Liver (tissue), 9 donors: ENCODE data around the gene UMAD1. TPM values are rescaled to one million over a fixed set of nuclear protein-coding genes. Genes with fewer than 3 reads are reported as not detected.

Experiments used
- DNase-seq: peaks from one replicate; pipeline ENCODE4 v3.0.0-alpha.2; 2017; ENCODE audit warnings: low spot score
- H3K27ac ChIP-seq, 2 donors: one replicate each; pipeline ENCODE4 v1.7.0; 2013; ENCODE audit warnings: inconsistent platforms in 2 of 2, low read length in 2 of 2, control low read depth in 1 of 2, low read depth in 1 of 2, mild to moderate bottlenecking in 1 of 2
- H3K27me3 ChIP-seq, 4 donors: one replicate each; pipeline versions ENCODE4 v1.6.1 to v1.7.0; 2013; ENCODE audit warnings: low read length in 3 of 4, inconsistent platforms in 1 of 4, mild to moderate bottlenecking in 1 of 4, moderate library complexity in 1 of 4; ENCODE audit not compliant: control insufficient read depth in 4 of 4, insufficient read depth in 4 of 4
- H3K36me3 ChIP-seq, 4 donors: one replicate each; pipeline versions ENCODE4 v1.6.1 to v1.7.0; 2013; ENCODE audit warnings: low read length in 3 of 4, mild to moderate bottlenecking in 3 of 4, low read depth in 1 of 4, moderate library complexity in 1 of 4; ENCODE audit not compliant: control insufficient read depth in 4 of 4, insufficient read depth in 3 of 4
- H3K4me1 ChIP-seq, 4 donors: one replicate each; pipeline versions ENCODE4 v1.6.1 to v1.7.0; 2013; ENCODE audit warnings: low read length in 3 of 4, mild to moderate bottlenecking in 3 of 4, moderate library complexity in 1 of 4; ENCODE audit not compliant: control insufficient read depth in 4 of 4, insufficient read depth in 4 of 4
- H3K4me3 ChIP-seq, 3 donors: one replicate each; pipeline versions ENCODE4 v1.6.1 to v1.7.0; 2013; ENCODE audit warnings: low read length in 3 of 3, control low read depth in 1 of 3, low read depth in 1 of 3, mild to moderate bottlenecking in 1 of 3
- H3K9ac ChIP-seq, 2 donors: one replicate each; pipeline ENCODE4 v1.7.0; 2013; ENCODE audit warnings: low read length in 2 of 2, mild to moderate bottlenecking in 2 of 2, moderate library complexity in 2 of 2, control low read depth in 1 of 2, low read depth in 1 of 2
- H3K9me3 ChIP-seq, 4 donors: one replicate each; pipeline versions ENCODE4 v1.6.1 to v1.7.0; 2013; ENCODE audit warnings: low read length in 3 of 4; ENCODE audit not compliant: control insufficient read depth in 4 of 4
- ATF3 ChIP-seq: IDR thresholded peaks from 2 replicates; pipeline ENCODE4 v1.6.1; 2016; ENCODE audit warnings: antibody characterized with exemption
- CTCF ChIP-seq: fragments of 150-350 bp; IDR thresholded peaks from 2 replicates; pipeline ENCODE4 v1.5.1; 2017; ENCODE audit warnings: improper control_type of control experiment, low read depth, low read length; ENCODE audit not compliant: missing input control
- EGR1 ChIP-seq, 2 donors: IDR thresholded peaks; 2 replicates each; pipeline ENCODE4 v1.6.1; 2016 to 2018; ENCODE audit warnings: antibody characterized with exemption in 2 of 2, low read depth in 2 of 2
- FOXA1 ChIP-seq: IDR thresholded peaks from 2 replicates; pipeline ENCODE4 v1.6.1; 2016; ENCODE audit warnings: antibody characterized with exemption
- FOXA2 ChIP-seq: IDR thresholded peaks from 2 replicates; pipeline ENCODE4 v1.6.1; 2016; ENCODE audit warnings: antibody characterized with exemption
- GABPA ChIP-seq, 2 donors: IDR thresholded peaks in 1 of 2; conservative IDR thresholded peaks in 1 of 2; 2 replicates each; pipeline ENCODE4 v1.6.1; 2016; ENCODE audit warnings: antibody characterized with exemption in 2 of 2, mild to moderate bottlenecking in 1 of 2, moderate library complexity in 1 of 2
- HNF4A ChIP-seq, 2 donors: conservative IDR thresholded peaks; 2 replicates each; pipeline ENCODE4 v1.6.1; 2016; ENCODE audit warnings: antibody characterized with exemption in 2 of 2, mild to moderate bottlenecking in 2 of 2
- HNF4G ChIP-seq: IDR thresholded peaks from 2 replicates; pipeline ENCODE4 v1.6.1; 2016; ENCODE audit warnings: antibody characterized with exemption
- JUND ChIP-seq, 2 donors: IDR thresholded peaks; 2 replicates each; pipeline ENCODE4 v1.6.1; 2016; ENCODE audit warnings: antibody characterized with exemption in 2 of 2
- NR2F2 ChIP-seq: IDR thresholded peaks from 2 replicates; pipeline ENCODE4 v1.6.1; 2016; ENCODE audit warnings: antibody characterized with exemption
- RAD21 ChIP-seq, 2 donors: IDR thresholded peaks; 2 replicates each; pipeline ENCODE4 v1.6.1; 2016; ENCODE audit warnings: antibody characterized with exemption in 2 of 2, mild to moderate bottlenecking in 2 of 2
- REST ChIP-seq: IDR thresholded peaks from 2 replicates; pipeline ENCODE4 v1.6.1; 2016; ENCODE audit warnings: antibody characterized with exemption, mild to moderate bottlenecking
- RXRA ChIP-seq, 2 donors: IDR thresholded peaks; 2 replicates each; pipeline ENCODE4 v1.6.1; 2017 to 2018; ENCODE audit warnings: antibody characterized with exemption in 2 of 2, mild to moderate bottlenecking in 1 of 2
- SP1 ChIP-seq: IDR thresholded peaks from 2 replicates; pipeline ENCODE4 v1.6.1; 2018; ENCODE audit warnings: antibody characterized with exemption, mild to moderate bottlenecking
- TAF1 ChIP-seq: conservative IDR thresholded peaks from 2 replicates; pipeline ENCODE4 v1.6.1; 2016; ENCODE audit warnings: antibody characterized with exemption, mild to moderate bottlenecking
- YY1 ChIP-seq: IDR thresholded peaks from 2 replicates; pipeline ENCODE4 v1.6.1; 2016; ENCODE audit warnings: antibody characterized with exemption, mild to moderate bottlenecking
- WGBS: extraction: QIAGEN DNeasy Blood & Tissue Kit; methylation state at CpG from one replicate; pipeline ENCODE4 v1.1.7; 2013; 5-methylcytosine and 5-hydroxymethylcytosine counted together
- polyA plus RNA-seq, 2 donors: library from polyadenylated mRNA; stranded (reverse) in 1 of 2; unstranded in 1 of 2; fragments of 200-250 nt in 1 of 2; fragments of >200 nt in 1 of 2; fragmentation: Nextera tagmentation in 1 of 2; extraction: Ambion mirVana in 1 of 2; gene quantifications; one replicate each; pipeline versions ENCODE4 v1.2.1 to v1.2.3, GENCODE V29; 2013 to 2015
- total RNA-seq, 2 donors: library from RNA; depleted of rRNA; stranded (reverse); fragments of >200 nt; gene quantifications; one replicate each; pipeline ENCODE4 v1.2.3, GENCODE V29; 2014
- TF ChIP-seq, protein P1 (sequence below): IDR thresholded peaks from 2 replicates; pipeline ENCODE4 v1.6.1; 2016; ENCODE audit warnings: antibody characterized with exemption
- TF ChIP-seq, protein P2 (sequence below): IDR thresholded peaks from 2 replicates; pipeline ENCODE4 v1.6.1; 2016; ENCODE audit warnings: antibody characterized with exemption
- donor health status: healthy.
- donor health status: healthy.
- donor health status: healthy.
- donor health status: healthy.
- donor health status: healthy.

The UMAD1 gene
- total and polyA plus RNA-seq, 4 donors, result 5.9 to 12.2 (median 7.9) TPM

GRCh38 chr7:7703427-7703826 is 62.9 kb downstream of the UMAD1 start:
- Histone ChIP-seq H3K9me3 (no peaks in the 10 kb centered on the region), H3K27me3 (no peaks in the 10 kb centered on the region), H3K9ac (no peak overlapping the region), H3K27ac (no peak overlapping the region), H3K4me1 (peaks cover 0 to 7% (median 0%) of the 10 kb centered on the region in 4 donors), H3K36me3 (no peaks in the 10 kb centered on the region), H3K4me3 (no peak overlapping the region)
- TF ChIP-seq NR2F2, result no peak
- peak; percentile 37 to 59 for TF ChIP-seq HNF4A (conservative IDR thresholded peaks at IDR 0.05)
- no peak for DNase-seq
- WGBS, result 88% methylated on average over 7 of the region's 7 CpGs

DNA sequence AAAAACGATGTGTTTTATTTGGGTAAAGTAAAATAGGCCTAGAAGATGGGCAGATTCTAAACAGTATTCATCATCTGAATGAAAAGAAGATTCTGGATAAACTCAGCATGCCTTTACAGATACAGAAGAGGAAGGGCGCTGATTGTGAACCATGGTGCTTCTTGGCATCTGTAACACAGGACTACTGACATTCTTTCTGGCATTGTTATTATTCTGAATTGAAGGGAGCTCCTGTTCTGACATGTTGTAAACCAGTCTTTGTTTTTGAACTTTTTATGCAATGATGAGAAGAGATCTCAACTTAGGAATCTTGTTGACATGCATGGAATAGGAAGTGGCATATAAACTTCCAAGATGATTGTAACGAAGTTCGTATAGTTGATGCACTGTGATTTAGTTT is 64.3 kb downstream of the UMAD1 start:
- peaks cover 0 to 7% (median 0%) of the 10 kb centered on the region in 4 donors for H3K4me1 ChIP-seq
- 95% methylated on average over 4 of the region's 4 CpGs for WGBS

More for the DNA sequence above, 64.3 kb downstream of the UMAD1 start:
- H3K27me3 ChIP-seq, result no peaks in the 10 kb centered on the region
- no peak overlapping the region for H3K27ac ChIP-seq
- H3K36me3 ChIP-seq, result no peaks in the 10 kb centered on the region
- no peak for TF ChIP-seq EGR1 (IDR thresholded peaks at IDR 0.05; ENCODE audit: low read depth in 2 of 2)
- no peak for TF ChIP-seq REST
- no peak for TF ChIP-seq NR2F2
- no peak for TF ChIP-seq RXRA (IDR thresholded peaks at IDR 0.05)
- TF ChIP-seq FOXA2, result no peak
- TF ChIP-seq TAF1, result no peak
- TF ChIP-seq YY1, result no peak
- TF ChIP-seq GABPA (IDR thresholded peaks at IDR 0.05 in 1 of 2, conservative IDR thresholded peaks at IDR 0.05 in 1 of 2), result no peak
- TF ChIP-seq, protein P1, sequence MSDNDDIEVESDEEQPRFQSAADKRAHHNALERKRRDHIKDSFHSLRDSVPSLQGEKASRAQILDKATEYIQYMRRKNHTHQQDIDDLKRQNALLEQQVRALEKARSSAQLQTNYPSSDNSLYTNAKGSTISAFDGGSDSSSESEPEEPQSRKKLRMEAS, result no peak
- TF ChIP-seq RAD21 (IDR thresholded peaks at IDR 0.05), result no peak
- TF ChIP-seq SP1, result no peak
- no peak for TF ChIP-seq FOXA1
- no peak for TF ChIP-seq HNF4G
- no peak for TF ChIP-seq CTCF
- TF ChIP-seq, protein P2, sequence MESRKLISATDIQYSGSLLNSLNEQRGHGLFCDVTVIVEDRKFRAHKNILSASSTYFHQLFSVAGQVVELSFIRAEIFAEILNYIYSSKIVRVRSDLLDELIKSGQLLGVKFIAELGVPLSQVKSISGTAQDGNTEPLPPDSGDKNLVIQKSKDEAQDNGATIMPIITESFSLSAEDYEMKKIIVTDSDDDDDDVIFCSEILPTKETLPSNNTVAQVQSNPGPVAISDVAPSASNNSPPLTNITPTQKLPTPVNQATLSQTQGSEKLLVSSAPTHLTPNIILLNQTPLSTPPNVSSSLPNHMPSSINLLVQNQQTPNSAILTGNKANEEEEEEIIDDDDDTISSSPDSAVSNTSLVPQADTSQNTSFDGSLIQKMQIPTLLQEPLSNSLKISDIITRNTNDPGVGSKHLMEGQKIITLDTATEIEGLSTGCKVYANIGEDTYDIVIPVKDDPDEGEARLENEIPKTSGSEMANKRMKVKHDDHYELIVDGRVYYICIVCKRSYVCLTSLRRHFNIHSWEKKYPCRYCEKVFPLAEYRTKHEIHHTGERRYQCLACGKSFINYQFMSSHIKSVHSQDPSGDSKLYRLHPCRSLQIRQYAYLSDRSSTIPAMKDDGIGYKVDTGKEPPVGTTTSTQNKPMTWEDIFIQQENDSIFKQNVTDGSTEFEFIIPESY, result no peak
- no peak for TF ChIP-seq JUND (IDR thresholded peaks at IDR 0.05)
- TF ChIP-seq HNF4A (conservative IDR thresholded peaks at IDR 0.05), result no peak
- no peak for TF ChIP-seq ATF3
- H3K4me3 ChIP-seq, result no peak overlapping the region
- no peak overlapping the region for H3K9ac ChIP-seq
- H3K9me3 ChIP-seq, result no peaks in the 10 kb centered on the region
- DNase-seq, result no peak
